Measurements from ENCODE around the gene BRMS1L.

- TF ChIP-seq CTCF (conservative IDR thresholded peaks at IDR 0.05; ENCODE audit: low read depth, low read length) (no peak), EZH2 (IDR thresholded peaks at IDR 0.05; ENCODE audit: low read length, unreplicated experiment) (no peak), EZH2phosphoT487 (IDR thresholded peaks at IDR 0.05; ENCODE audit: borderline replicate concordance, low read length) (no peak)
Observed at GRCh38 chr14:35898217-35898775, 72.2 kb downstream of the BRMS1L start.

Measured in PC-3 (cell line).